H9 (cell line): ENCODE measurements around the gene MYBBP1A. TPM values are rescaled to one million over a fixed set of nuclear protein-coding genes. Genes with fewer than 3 reads are reported as not detected.

Experiments
- DNase-seq: peaks from one replicate; pipeline ENCODE4 v3.0.0-alpha.2; 2017
- H2AFZ ChIP-seq: one replicate; pipeline ENCODE4 v1.6.1; 2013; ENCODE audit warnings: mild to moderate bottlenecking, low read length, control low read depth, moderate library complexity
- H2AK5ac ChIP-seq: 2 replicates; pipeline ENCODE4 v1.6.1; 2013; ENCODE audit warnings: low read length, control low read depth, mixed read lengths; ENCODE audit not compliant: insufficient read length
- H2BK120ac ChIP-seq: one replicate; pipeline ENCODE4 v1.6.1; 2013; ENCODE audit warnings: low read depth, mild to moderate bottlenecking, low read length, control low read depth, inconsistent platforms; ENCODE audit not compliant: poor library complexity, severe bottlenecking
- H2BK12ac ChIP-seq: 2 replicates; pipeline ENCODE4 v1.6.1; 2013; ENCODE audit warnings: low read length, control low read depth, mixed read lengths, low read depth; ENCODE audit not compliant: insufficient read length
- H2BK15ac ChIP-seq: 2 replicates; pipeline ENCODE4 v1.6.1; 2013; ENCODE audit warnings: low read depth, low read length, control low read depth
- H2BK20ac ChIP-seq: one replicate; pipeline ENCODE4 v1.6.1; 2013; ENCODE audit warnings: low read depth, mild to moderate bottlenecking, low read length, control low read depth, inconsistent platforms; ENCODE audit not compliant: poor library complexity, severe bottlenecking
- H2BK5ac ChIP-seq: 2 replicates; pipeline ENCODE4 v1.6.1; 2013; ENCODE audit warnings: low read length, control low read depth, mixed read lengths; ENCODE audit not compliant: insufficient read length
- H3K14ac ChIP-seq: 2 replicates; pipeline ENCODE4 v1.6.1; 2013; ENCODE audit warnings: low read length, control low read depth; ENCODE audit not compliant: insufficient read depth
- H3K18ac ChIP-seq: 2 replicates; pipeline ENCODE4 v1.6.1; 2013; ENCODE audit warnings: low read depth, mild to moderate bottlenecking, mixed read lengths, low read length, control low read depth; ENCODE audit not compliant: insufficient read length
- H3K23ac ChIP-seq: 2 replicates; pipeline ENCODE4 v1.6.1; 2013; ENCODE audit warnings: low read length, control low read depth, mixed read lengths, low read depth; ENCODE audit not compliant: insufficient read length
- H3K23me2 ChIP-seq: 2 replicates; pipeline ENCODE4 v1.6.1; 2013; ENCODE audit warnings: low read depth, mild to moderate bottlenecking, mixed read lengths, low read length, control low read depth; ENCODE audit not compliant: insufficient read length, poor library complexity, severe bottlenecking
- H3K27ac ChIP-seq: 2 replicates; pipeline ENCODE4 v1.5.1; 2013; ENCODE audit warnings: low read length, control low read depth, mixed read lengths, low read depth; ENCODE audit not compliant: insufficient read length
- H3K27me3 ChIP-seq: 2 replicates; pipeline ENCODE4 v1.6.1; 2013; ENCODE audit warnings: low read length, control low read depth, inconsistent platforms; ENCODE audit not compliant: insufficient read depth
- H3K4ac ChIP-seq: 2 replicates; pipeline ENCODE4 v1.6.1; 2013; ENCODE audit warnings: low read depth, mild to moderate bottlenecking, control low read depth, inconsistent platforms, low read length, moderate library complexity
- H3K4me1 ChIP-seq: 2 replicates; pipeline ENCODE4 v1.6.1; 2013; ENCODE audit warnings: low read length, control low read depth, inconsistent platforms; ENCODE audit not compliant: insufficient read depth
- H3K4me2 ChIP-seq: 2 replicates; pipeline ENCODE4 v1.6.1; 2013; ENCODE audit warnings: low read length, control low read depth, mixed read lengths; ENCODE audit not compliant: insufficient read length, insufficient read depth
- H3K56ac ChIP-seq: 2 replicates; pipeline ENCODE4 v1.6.1; 2013; ENCODE audit warnings: low read depth, mild to moderate bottlenecking, mixed read lengths, low read length, control low read depth; ENCODE audit not compliant: insufficient read length
- H3K79me1 ChIP-seq: 2 replicates; pipeline ENCODE4 v1.6.1; 2013; ENCODE audit warnings: low read depth, mild to moderate bottlenecking, moderate library complexity, low read length, control low read depth, inconsistent platforms; ENCODE audit not compliant: insufficient read depth, poor library complexity, severe bottlenecking
- H3K79me2 ChIP-seq: 2 replicates; pipeline ENCODE4 v1.6.1; 2013; ENCODE audit warnings: low read length, control low read depth, inconsistent platforms; ENCODE audit not compliant: insufficient read depth
- H3K9ac ChIP-seq: 2 replicates; pipeline ENCODE4 v1.6.1; 2013; ENCODE audit warnings: low read length, control low read depth, mixed read lengths; ENCODE audit not compliant: insufficient read length; ENCODE audit errors: extremely low read depth
- H3K9me3 ChIP-seq: one replicate; pipeline ENCODE4 v1.6.1; 2013; ENCODE audit warnings: low read depth, low read length, inconsistent platforms; ENCODE audit not compliant: control insufficient read depth
- H3T11ph ChIP-seq: one replicate; pipeline ENCODE4 v1.6.1; 2013; ENCODE audit warnings: mild to moderate bottlenecking, low read length, control low read depth, inconsistent platforms
- H4K20me1 ChIP-seq: one replicate; pipeline ENCODE4 v1.6.1; 2013; ENCODE audit not compliant: control insufficient read depth, insufficient read length, insufficient read depth
- H4K5ac ChIP-seq: 2 replicates; pipeline ENCODE4 v1.6.1; 2013; ENCODE audit warnings: low read depth, mild to moderate bottlenecking, mixed read lengths, low read length, control low read depth; ENCODE audit not compliant: insufficient read length
- H4K8ac ChIP-seq: replicated peaks from 2 replicates; pipeline ENCODE4 v1.6.1; 2013; ENCODE audit warnings: low read length, control low read depth, mixed read lengths, low read depth; ENCODE audit not compliant: insufficient read length
- H4K91ac ChIP-seq: 2 replicates; pipeline ENCODE4 v1.6.1; 2013; ENCODE audit warnings: low read depth, mild to moderate bottlenecking, moderate library complexity, mixed read lengths, low read length, control low read depth; ENCODE audit not compliant: insufficient read length
- H3K27ac Mint-ChIP-seq, 3 experiments: 2 replicates in 2 of 3; 3 replicates in 1 of 3; pipeline ENCODE4 v1.8.0; 2020 to 2021; ENCODE audit warnings: mixed read lengths in 3 of 3, mild to moderate bottlenecking in 1 of 3, moderate library complexity in 1 of 3
- H3K27me3 Mint-ChIP-seq: 2 replicates; pipeline ENCODE4 v1.8.0; 2021; ENCODE audit warnings: low read depth, mild to moderate bottlenecking, moderate library complexity, mixed read lengths
- H3K36me3 Mint-ChIP-seq, 3 experiments: 2 replicates in 2 of 3; 3 replicates in 1 of 3; pipeline ENCODE4 v1.8.0; 2020 to 2021; ENCODE audit warnings: low read depth in 3 of 3, mixed read lengths in 3 of 3; ENCODE audit not compliant: insufficient read depth in 1 of 3
- H3K4me1 Mint-ChIP-seq, 2 experiments: 2 replicates each; pipeline ENCODE4 v1.8.0; 2020; ENCODE audit warnings: mixed read lengths in 2 of 2
- H3K4me3 Mint-ChIP-seq, 2 experiments: 2 replicates in 1 of 2; 3 replicates in 1 of 2; pipeline ENCODE4 v1.8.0; 2020 to 2021; ENCODE audit warnings: mild to moderate bottlenecking in 2 of 2, mixed read lengths in 2 of 2, moderate library complexity in 1 of 2
- H3K9me3 Mint-ChIP-seq, 2 experiments: 2 replicates in 1 of 2; 3 replicates in 1 of 2; pipeline ENCODE4 v1.8.0; 2020; ENCODE audit warnings: mild to moderate bottlenecking in 2 of 2, mixed read lengths in 2 of 2, moderate library complexity in 1 of 2
- CTCF ChIP-seq: fragments of 200-600 bp; sonication (generic); conservative IDR thresholded peaks from 3 replicates; pipeline ENCODE4 v1.8.0; 2021; ENCODE audit warnings: antibody characterized with exemption, mild to moderate bottlenecking
- WGBS: extraction: QIAGEN DNeasy Blood & Tissue Kit; methylation state at CpG from one replicate; pipeline ENCODE4 v1.1.7; 2013; ENCODE audit warnings: missing lambda C conversion rate, low lambda C conversion rate, mixed read lengths; ENCODE audit not compliant: insufficient read length; ENCODE audit errors: extremely low coverage; 5-methylcytosine and 5-hydroxymethylcytosine counted together
- total RNA-seq: library from RNA; stranded (reverse); gene quantifications from 2 replicates; pipeline ENCODE4 v1.2.1, GENCODE V29; 2021

Gene MYBBP1A
- total RNA-seq, 1 experiment from 2014 or later, result 181 TPM

DNA sequence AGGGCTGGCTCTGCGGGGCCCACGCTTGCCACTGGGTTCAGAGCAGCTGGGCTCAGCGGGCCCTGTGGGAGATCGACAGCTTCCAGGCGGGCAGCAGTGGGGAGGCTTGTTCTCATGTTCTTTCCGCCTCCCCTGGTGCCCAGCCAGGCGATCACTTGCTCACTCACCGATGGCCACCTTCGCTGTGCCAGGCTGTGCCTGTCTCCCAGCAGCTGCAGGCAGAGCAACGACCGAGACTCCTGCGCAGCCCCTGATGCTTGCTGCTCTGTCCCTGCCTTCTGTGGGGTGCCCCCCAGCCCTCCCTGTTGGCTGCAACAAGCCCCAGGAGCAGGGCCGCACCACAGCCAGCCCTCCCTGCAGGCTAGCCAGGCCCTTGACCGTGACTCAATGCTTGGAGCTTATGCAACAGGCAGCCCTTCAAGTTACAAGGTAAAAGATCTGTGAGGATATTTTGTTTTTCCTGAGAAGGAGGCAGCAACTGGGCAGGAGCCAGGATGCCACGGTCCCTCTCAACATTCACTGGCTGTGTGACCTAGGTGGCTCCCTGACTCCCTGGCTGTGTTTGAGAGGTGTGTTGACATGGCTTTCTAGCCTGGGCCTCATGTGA, 66.1 kb downstream of the MYBBP1A start:
- Histone ChIP-seq H3T11ph (no peak overlapping the region), H3K27me3 (no peaks in the 10 kb centered on the region), H3K23ac (no peak overlapping the region), H3K56ac (no peak overlapping the region), H3K4ac (no peak overlapping the region), H2AK5ac (no peak overlapping the region), H4K91ac (no peak overlapping the region), H4K20me1 (peaks cover 3% of the 10 kb centered on the region), H2BK12ac (no peak overlapping the region), H2BK120ac (no peak overlapping the region), H3K14ac (no peak overlapping the region), H3K79me1 (no peaks in the 10 kb centered on the region), H3K79me2 (no peaks in the 10 kb centered on the region), H2BK15ac (no peak overlapping the region), H3K9me3 (no peaks in the 10 kb centered on the region), H3K23me2 (no peaks in the 10 kb centered on the region), H2BK20ac (no peak overlapping the region), H3K18ac (no peak overlapping the region), H4K5ac (no peak overlapping the region), H3K27ac (no peak overlapping the region), H2AFZ (no peak overlapping the region), H4K8ac (no peak overlapping the region), H2BK5ac (no peak overlapping the region), H3K4me2 (no peak overlapping the region), H3K4me1 (no peaks in the 10 kb centered on the region), H3K9ac (no peak overlapping the region)
- no CpG with 5 or more reads among the region's 15 CpGs for WGBS
- Mint-ChIP-seq H3K9me3 (no peaks in the 10 kb centered on the region; a peak in 3 of 5 replicates), H3K4me3 (no peak overlapping the region), H3K36me3 (no peaks in the 10 kb centered on the region), H3K27ac (no peak overlapping the region), H3K27me3 (peaks cover 11% of the 10 kb centered on the region), H3K4me1 (peaks cover 18 to 22% of the 10 kb centered on the region in 2 experiments)
- DNase-seq, result no peak
- no peak for TF ChIP-seq CTCF

Other genes with a start within 250 kb of the MYBBP1A start
- 185 and 188 TPM in 2 replicates for gene UBE2G1, start 188.7 kb downstream of the MYBBP1A start, total RNA-seq
- not detected in 2 replicates for gene SPNS3, start 121.4 kb downstream of the MYBBP1A start, total RNA-seq
- gene SPNS2, start 56.5 kb downstream of the MYBBP1A start, total RNA-seq, result 0.33 and 0.77 TPM in 2 replicates
- gene GGT6, start 5.2 kb upstream of the MYBBP1A start, total RNA-seq, result 0.13 and 0.17 TPM in 2 replicates
- 0.77 and 1.6 TPM in 2 replicates for gene SMTNL2, start 29.1 kb upstream of the MYBBP1A start, total RNA-seq
- 0.31 and 0.39 TPM in 2 replicates for gene ALOX15, start 86.3 kb upstream of the MYBBP1A start, total RNA-seq
- gene PELP1, start 148.8 kb upstream of the MYBBP1A start, total RNA-seq, result 148 and 154 TPM in 2 replicates
- gene ARRB2, start 155.2 kb upstream of the MYBBP1A start, total RNA-seq, result 75.3 and 81.1 TPM in 2 replicates
- 17.5 and 19.5 TPM in 2 replicates for gene MED11, start 176.0 kb upstream of the MYBBP1A start, total RNA-seq
- gene ZMYND15, start 184.4 kb upstream of the MYBBP1A start, total RNA-seq, result 0.42 and 0.44 TPM in 2 replicates
- gene CXCL16, start 184.5 kb upstream of the MYBBP1A start, total RNA-seq, result 4.2 and 4.5 TPM in 2 replicates
- not detected in 2 replicates for gene TM4SF5, start 216.5 kb upstream of the MYBBP1A start, total RNA-seq
- 0.31 TPM in 1 of 2 replicates, not detected in the other for gene VMO1, start 231.0 kb upstream of the MYBBP1A start, total RNA-seq
- gene GLTPD2, start 233.6 kb upstream of the MYBBP1A start, total RNA-seq, result not detected in 2 replicates
- 244 and 247 TPM in 2 replicates for gene PSMB6, start 240.8 kb upstream of the MYBBP1A start, total RNA-seq